LoVo (cell line): ENCODE measurements around the gene CDH9.
"Not testable (repeated sequence)": the region's sequence is repeated elsewhere in the genome, so short reads cannot be mapped to it uniquely, and the experiment has no call there.

Experiments used
- DNase-seq: peaks from one replicate; pipeline ENCODE4 v3.0.0-alpha.2; 2016; ENCODE audit warnings: low spot score

Gene CDH9

GRCh38 chr5:26955161-26955560 is 83.2 kb downstream of the CDH9 start:
- DNase-seq: no peak

GRCh38 chr5:26948921-26949320 is 89.5 kb downstream of the CDH9 start:
- no peak for DNase-seq

- no peak for DNase-seq
These were observed 92.5 kb downstream of the CDH9 start for GRCh38 chr5:26945901-26946300.

- DNase-seq: no peak
These were observed 95.9 kb downstream of the CDH9 start for GRCh38 chr5:26942481-26942880.

- DNase-seq: no peak
These were observed 97.4 kb downstream of the CDH9 start for GRCh38 chr5:26940994-26941393.

GRCh38 chr5:26932238-26932637 is 106.1 kb downstream of the CDH9 start:
- DNase-seq: no peak

DNA sequence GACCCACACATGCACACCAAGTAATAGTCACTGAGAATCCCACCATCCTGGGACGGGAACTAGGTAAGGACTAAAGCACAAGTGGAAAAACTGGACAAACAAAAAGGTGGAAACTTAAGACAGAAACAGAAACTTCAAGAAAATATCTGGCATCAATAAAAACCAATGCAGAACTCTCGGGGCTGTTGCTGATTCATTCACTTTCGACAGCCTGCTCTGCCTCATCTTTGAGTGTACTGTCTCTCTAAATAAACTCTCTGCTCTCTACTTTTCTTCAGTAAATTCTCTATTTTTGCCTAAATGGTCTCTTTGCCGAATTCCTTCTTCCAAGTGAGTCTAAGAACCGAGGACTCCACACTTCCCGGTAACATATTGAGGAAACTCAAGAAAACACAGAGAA is 116.9 kb downstream of the CDH9 start:
- DNase-seq: no peak

DNA sequence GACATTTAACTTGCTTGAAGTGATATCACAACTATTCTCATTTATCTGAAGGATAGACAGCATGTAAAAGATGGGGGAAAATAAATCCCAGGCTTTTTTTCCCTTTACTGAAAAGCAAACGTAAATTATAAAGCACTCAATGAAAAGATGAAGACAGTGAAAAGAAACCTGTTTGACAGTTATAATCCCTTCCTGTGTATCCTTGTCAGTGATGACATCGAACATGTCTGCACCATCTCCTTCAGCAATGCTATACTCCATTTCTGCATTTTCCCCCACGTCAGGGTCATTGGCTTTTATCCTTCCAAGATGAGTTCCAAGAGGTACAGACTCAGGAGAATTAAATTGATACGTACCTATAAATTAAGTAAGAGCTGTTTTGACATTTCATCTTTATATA is 134.9 kb downstream of the CDH9 start:
- DNase-seq: no peak

DNA sequence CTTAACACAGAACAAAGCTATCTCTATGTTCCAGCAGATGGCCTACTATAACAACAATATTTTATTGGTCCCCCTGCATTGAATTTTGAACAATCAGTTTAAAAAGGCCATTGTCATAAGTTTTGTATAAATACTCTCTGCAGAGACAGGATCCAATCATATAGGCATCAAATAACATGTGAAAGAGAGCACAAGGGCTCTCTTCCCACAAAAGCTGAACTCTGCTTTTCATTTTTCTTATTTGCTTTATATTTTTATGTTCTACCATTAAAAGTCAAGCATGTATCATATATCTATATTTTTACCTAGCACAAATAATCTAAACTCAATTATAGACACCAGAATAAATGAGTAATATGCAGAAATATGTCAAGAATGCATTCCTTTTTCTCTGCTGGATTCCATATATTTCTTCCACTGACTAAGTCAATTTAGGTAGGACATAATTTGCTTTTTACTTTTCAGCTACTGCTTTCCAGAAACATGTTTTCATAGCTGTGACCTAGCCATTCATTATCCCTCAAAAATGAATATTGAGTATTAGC is 143.6 kb downstream of the CDH9 start:
- no peak for DNase-seq

GRCh38 chr5:26893078-26893477 is 145.3 kb downstream of the CDH9 start:
- no peak for DNase-seq

- DNase-seq: no peak
These were observed 148.6 kb downstream of the CDH9 start for GRCh38 chr5:26889815-26890214.

- DNase-seq: no peak
These were observed 153.9 kb downstream of the CDH9 start for GRCh38 chr5:26884481-26884880.

DNA sequence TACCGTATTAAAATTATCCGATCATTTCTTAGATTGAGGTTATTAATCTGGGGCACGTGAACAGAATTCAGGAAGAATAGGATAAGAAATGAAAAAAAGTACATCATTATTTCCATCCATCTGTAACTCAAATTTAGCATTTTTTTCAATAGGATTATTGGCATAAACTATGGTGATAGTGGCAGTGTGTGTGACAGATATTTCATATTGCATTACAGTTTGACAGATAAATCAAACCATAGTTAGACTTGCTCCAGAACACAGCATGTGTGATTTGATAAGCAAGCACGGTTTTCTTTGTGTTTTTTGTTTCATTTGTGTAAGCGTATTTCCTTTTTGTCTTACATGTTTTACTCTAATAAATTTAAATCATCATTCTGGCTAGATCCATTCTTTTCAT is 155.0 kb downstream of the CDH9 start:
- no peak for DNase-seq

- DNase-seq: no peak
These were observed 156.5 kb downstream of the CDH9 start for GRCh38 chr5:26881901-26882300.

DNA sequence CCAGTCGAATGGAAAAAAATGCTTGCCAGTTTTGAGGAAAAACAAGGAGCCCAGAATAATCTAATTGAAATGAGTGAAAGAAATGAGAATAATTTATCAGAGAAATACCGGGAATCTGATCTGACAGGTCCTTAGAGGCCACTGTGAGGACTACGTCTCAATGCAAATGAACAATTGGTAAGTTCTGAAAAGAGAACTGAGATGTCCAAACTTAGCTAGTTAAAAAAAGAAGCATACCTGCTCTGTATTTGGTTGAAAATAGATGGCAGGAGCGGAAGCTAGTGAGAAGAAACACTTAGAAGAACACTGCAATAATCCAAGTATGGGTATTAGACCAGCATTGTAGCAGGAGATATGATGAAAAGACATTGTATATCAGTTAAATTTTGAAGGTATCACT is 161.2 kb downstream of the CDH9 start:
- DNase-seq: no peak

DNA sequence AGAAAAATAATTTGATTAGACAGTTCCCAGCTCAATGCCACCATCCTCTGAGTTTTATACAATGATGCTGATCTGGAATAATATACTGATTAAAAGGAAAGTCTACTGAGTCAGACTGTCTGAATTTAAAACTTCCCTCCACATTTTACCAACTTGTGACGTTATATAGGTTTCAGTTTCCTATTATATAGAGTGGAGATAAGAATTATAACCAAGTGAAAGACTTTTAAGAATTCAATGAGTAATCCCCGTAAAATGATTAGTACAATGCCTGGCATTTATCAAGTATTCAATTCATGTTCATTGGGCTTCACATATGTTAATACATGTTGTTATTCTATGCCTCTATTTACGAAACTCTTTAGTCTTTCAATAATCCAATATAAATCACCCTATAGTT is 166.0 kb downstream of the CDH9 start:
- DNase-seq: no peak

DNA sequence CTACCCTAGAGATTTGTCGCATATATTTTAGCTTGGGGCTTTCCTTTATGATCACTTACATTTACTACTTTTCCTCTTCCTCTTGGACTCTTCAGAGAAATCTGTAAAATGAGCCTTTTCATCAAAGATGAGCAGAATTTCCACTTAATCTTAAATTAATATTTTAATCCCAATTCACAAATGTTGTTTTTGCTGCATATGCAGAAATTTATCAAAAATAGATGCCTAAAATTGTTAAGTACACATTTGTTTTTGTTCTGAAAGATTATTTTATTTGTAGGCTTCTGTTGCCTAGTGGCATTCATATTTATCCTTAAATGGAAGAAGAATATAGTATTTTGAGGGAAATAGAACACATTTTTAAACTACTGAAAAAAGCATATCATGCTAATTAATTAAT is 168.6 kb downstream of the CDH9 start:
- no peak for DNase-seq

- no peak for DNase-seq
These were observed 169.9 kb downstream of the CDH9 start for GRCh38 chr5:26868504-26868903.

- no peak for DNase-seq
These were observed 174.3 kb downstream of the CDH9 start for GRCh38 chr5:26864061-26864460.

DNA sequence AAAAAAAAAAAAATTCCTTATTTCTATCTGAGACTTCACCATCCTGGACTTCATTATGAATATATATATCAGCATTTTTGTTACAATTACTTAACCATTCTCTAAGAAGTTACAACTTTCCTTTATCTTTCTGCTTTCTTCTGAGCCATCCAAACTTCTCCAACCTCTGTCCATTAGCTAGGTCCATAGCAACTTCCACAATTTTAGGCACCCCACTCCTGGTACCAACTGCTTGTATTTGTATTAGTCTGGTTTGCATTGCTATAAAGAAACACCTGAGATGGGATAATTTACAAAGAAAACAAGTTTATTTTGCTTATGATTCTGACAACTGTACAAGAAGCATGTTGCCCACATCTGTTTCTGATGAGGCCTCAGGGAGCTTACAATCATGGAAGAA is 182.1 kb downstream of the CDH9 start:
- no peak for DNase-seq

DNA sequence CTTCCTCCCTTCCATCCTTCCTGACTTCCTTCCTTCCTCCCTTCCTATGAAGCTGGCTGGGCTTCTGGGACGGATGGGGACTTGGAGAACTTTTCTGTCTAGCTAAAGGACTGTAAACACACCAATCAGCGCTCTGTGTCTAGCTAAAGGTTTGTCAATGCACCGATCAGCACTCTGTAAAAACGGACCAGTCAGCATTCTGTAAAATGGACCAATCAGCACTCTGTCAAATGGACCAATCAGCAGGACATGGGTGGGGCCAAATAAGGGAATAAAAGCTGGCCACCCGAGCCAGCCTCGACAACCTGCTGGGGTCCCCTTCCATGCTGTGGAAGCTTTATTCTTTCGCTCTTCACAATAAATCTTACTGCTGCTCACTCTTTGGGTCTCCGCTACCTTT is 185.9 kb downstream of the CDH9 start:
- not testable (repeated sequence) for DNase-seq

- peak; percentile 43 for DNase-seq
These were observed 191.2 kb downstream of the CDH9 start for GRCh38 chr5:26847041-26847736.

- DNase-seq: no peak
These were observed 194.7 kb downstream of the CDH9 start for GRCh38 chr5:26843677-26844076.

- DNase-seq: no peak
These were observed 204.8 kb downstream of the CDH9 start for GRCh38 chr5:26833596-26833995.
